CD14-positive monocyte (primary cell): ENCODE results near the gene KRTAP4-2. TPM values are rescaled to one million over a fixed set of nuclear protein-coding genes. Genes with fewer than 3 reads are reported as not detected.

Source experiments
- DNase-seq, 3 donors: peaks; one replicate each; pipeline ENCODE4 v3.0.0-alpha.2; 2011 to 2022
- H2AFZ ChIP-seq: 2 replicates; pipeline ENCODE4 v1.6.0; 2012; ENCODE audit warnings: mild to moderate bottlenecking, low read depth, low read length, inconsistent platforms; ENCODE audit not compliant: insufficient read depth, poor library complexity, severe bottlenecking
- H3K27ac ChIP-seq, 2 donors: 1 replicate in 1 of 2; 2 replicates in 1 of 2; pipeline ENCODE4 v1.5.1; 2012 to 2013; ENCODE audit warnings: low read length in 2 of 2, control low read depth in 1 of 2, inconsistent platforms in 1 of 2, low read depth in 1 of 2, mild to moderate bottlenecking in 1 of 2
- H3K27me3 ChIP-seq, 2 donors: one replicate each; pipeline versions ENCODE4 v1.6.0 to v1.6.1; 2011 to 2013; ENCODE audit warnings: low read length in 2 of 2; ENCODE audit not compliant: control insufficient read depth in 2 of 2, insufficient read depth in 2 of 2
- H3K36me3 ChIP-seq, 2 donors: replicated peaks in 1 of 2; 1 replicate in 1 of 2; 2 replicates in 1 of 2; pipeline versions ENCODE4 v1.5.1 to v1.6.1; 2012 to 2013; ENCODE audit warnings: low read length in 2 of 2, control low read depth in 1 of 2, inconsistent platforms in 1 of 2, mild to moderate bottlenecking in 1 of 2; ENCODE audit not compliant: insufficient read depth in 2 of 2, control insufficient read depth in 1 of 2
- H3K4me1 ChIP-seq, 2 donors: 1 replicate in 1 of 2; 2 replicates in 1 of 2; pipeline versions ENCODE4 v1.5.1 to v1.6.1; 2012 to 2013; ENCODE audit warnings: low read length in 2 of 2, control low read depth in 1 of 2, inconsistent platforms in 1 of 2, mild to moderate bottlenecking in 1 of 2, moderate library complexity in 1 of 2; ENCODE audit not compliant: insufficient read depth in 2 of 2, control insufficient read depth in 1 of 2
- H3K4me2 ChIP-seq: replicated peaks from 2 replicates; pipeline ENCODE3; 2012; ENCODE audit warnings: low read length, moderate library complexity, mild to moderate bottlenecking; ENCODE audit not compliant: poor library complexity, severe bottlenecking; ENCODE audit errors: extremely low read depth
- H3K4me3 ChIP-seq, 3 experiments: fragments of 200-600 bp in 1 of 3; sonication (generic) in 1 of 3; replicated peaks in 1 of 3; 1 replicate in 2 of 3; 2 replicates in 1 of 3; pipeline ENCODE4 v1.5.1; 2011 to 2013; ENCODE audit warnings: low read length in 3 of 3, mild to moderate bottlenecking in 3 of 3, control low read depth in 2 of 3, low read depth in 2 of 3, inconsistent platforms in 1 of 3, moderate library complexity in 1 of 3
- H3K79me2 ChIP-seq: 2 replicates; pipeline ENCODE4 v1.6.0; 2012; ENCODE audit warnings: mild to moderate bottlenecking, control low read depth, inconsistent platforms, low read length, moderate library complexity; ENCODE audit not compliant: insufficient read depth
- H3K9ac ChIP-seq: 2 replicates; pipeline ENCODE4 v1.6.0; 2017; ENCODE audit warnings: low read length, mild to moderate bottlenecking; ENCODE audit not compliant: insufficient read depth, poor library complexity, severe bottlenecking
- H3K9me3 ChIP-seq, 2 donors: replicated peaks in 1 of 2; 1 replicate in 1 of 2; 2 replicates in 1 of 2; pipeline versions ENCODE4 v1.5.1 to v1.6.1; 2012 to 2013; ENCODE audit warnings: low read length in 2 of 2, control low read depth in 1 of 2; ENCODE audit not compliant: control insufficient read depth in 1 of 2, insufficient read depth in 1 of 2
- H4K20me1 ChIP-seq: 2 replicates; pipeline ENCODE4 v1.6.0; 2012; ENCODE audit warnings: mild to moderate bottlenecking, low read length, control low read depth, moderate library complexity; ENCODE audit not compliant: insufficient read depth
- H3K27ac Mint-ChIP-seq, 7 donors: one replicate each; pipeline ENCODE4 v1.8.0; 2020; ENCODE audit warnings: mild to moderate bottlenecking in 7 of 7, mixed read lengths in 7 of 7, moderate library complexity in 6 of 7, inconsistent platforms in 2 of 7
- H3K27me3 Mint-ChIP-seq, 3 donors: one replicate each; pipeline ENCODE4 v1.8.0; 2021 to 2022; ENCODE audit warnings: low read depth in 3 of 3, mild to moderate bottlenecking in 3 of 3, mixed read lengths in 3 of 3, moderate library complexity in 3 of 3, inconsistent platforms in 1 of 3
- H3K36me3 Mint-ChIP-seq, 2 donors: one replicate each; pipeline ENCODE4 v1.8.0; 2020; ENCODE audit warnings: mixed read lengths in 2 of 2, inconsistent platforms in 1 of 2, mild to moderate bottlenecking in 1 of 2
- H3K4me1 Mint-ChIP-seq: one replicate; pipeline ENCODE4 v1.8.0; 2020; ENCODE audit warnings: mild to moderate bottlenecking, mixed read lengths
- H3K4me3 Mint-ChIP-seq, 2 donors: one replicate each; pipeline ENCODE4 v1.8.0; 2020; ENCODE audit warnings: mild to moderate bottlenecking in 2 of 2, mixed read lengths in 2 of 2, moderate library complexity in 1 of 2
- H3K9me3 Mint-ChIP-seq, 7 donors: one replicate each; pipeline ENCODE4 v1.8.0; 2020 to 2022; ENCODE audit warnings: mixed read lengths in 7 of 7, mild to moderate bottlenecking in 6 of 7, moderate library complexity in 6 of 7, inconsistent platforms in 2 of 7
- WGBS: methylation state at CpG from one replicate; pipeline ENCODE4 v1.1.5; 2013; ENCODE audit warnings: missing lambda C conversion rate; ENCODE audit not compliant: insufficient coverage; 5-methylcytosine and 5-hydroxymethylcytosine counted together
- intact Hi-C, 2 donors: fragments of 100-400 bp; cut with micrococcal nuclease; formaldehyde crosslinking; loops; one replicate each; pipeline versions ENCODE4 v1.15.0 to v1.15.1; 2023
- polyA plus RNA-seq, 3 donors: library from polyadenylated mRNA; depleted of rRNA in 1 of 3; unstranded in 2 of 3; stranded (reverse) in 1 of 3; fragments of 300-500 nt in 2 of 3; fragments of >200 nt in 1 of 3; fragmentation: Illumina TruSeq in 2 of 3; gene quantifications; 1 replicate in 2 of 3; 2 replicates in 1 of 3; pipeline ENCODE4 v1.2.3, GENCODE V29; 2012 to 2021
- TF ChIP-seq, protein P1 (sequence below): fragments of 200-600 bp; IDR thresholded peaks from one replicate; pipeline ENCODE4 v1.8.0; 2022; ENCODE audit warnings: antibody characterized with exemption, mild to moderate bottlenecking

The KRTAP4-2 gene
- polyA plus RNA-seq, 3 donors, result not detected

- Histone ChIP-seq H3K9me3 (no peaks in the 10 kb centered on the region), H3K9ac (no peak overlapping the region), H3K27ac (no peak overlapping the region), H3K4me3 (no peak overlapping the region), H3K36me3 (no peaks in the 10 kb centered on the region), H2AFZ (no peak overlapping the region), H3K4me1 (no peaks in the 10 kb centered on the region), H3K27me3 (peaks cover 0 to 3% of the 10 kb centered on the region in 2 donors), H3K79me2 (no peaks in the 10 kb centered on the region), H3K4me2 (no peak overlapping the region), H4K20me1 (no peaks in the 10 kb centered on the region)
- Mint-ChIP-seq H3K27me3 (peaks cover 8 to 15% (median 8%) of the 10 kb centered on the region in 3 donors), H3K27ac (no peak overlapping the region), H3K4me3 (no peak overlapping the region), H3K36me3 (no peaks in the 10 kb centered on the region), H3K4me1 (no peaks in the 10 kb centered on the region), H3K9me3 (peaks cover 0 to 4% (median 0%) of the 10 kb centered on the region in 7 donors)
- TF ChIP-seq, protein P1, sequence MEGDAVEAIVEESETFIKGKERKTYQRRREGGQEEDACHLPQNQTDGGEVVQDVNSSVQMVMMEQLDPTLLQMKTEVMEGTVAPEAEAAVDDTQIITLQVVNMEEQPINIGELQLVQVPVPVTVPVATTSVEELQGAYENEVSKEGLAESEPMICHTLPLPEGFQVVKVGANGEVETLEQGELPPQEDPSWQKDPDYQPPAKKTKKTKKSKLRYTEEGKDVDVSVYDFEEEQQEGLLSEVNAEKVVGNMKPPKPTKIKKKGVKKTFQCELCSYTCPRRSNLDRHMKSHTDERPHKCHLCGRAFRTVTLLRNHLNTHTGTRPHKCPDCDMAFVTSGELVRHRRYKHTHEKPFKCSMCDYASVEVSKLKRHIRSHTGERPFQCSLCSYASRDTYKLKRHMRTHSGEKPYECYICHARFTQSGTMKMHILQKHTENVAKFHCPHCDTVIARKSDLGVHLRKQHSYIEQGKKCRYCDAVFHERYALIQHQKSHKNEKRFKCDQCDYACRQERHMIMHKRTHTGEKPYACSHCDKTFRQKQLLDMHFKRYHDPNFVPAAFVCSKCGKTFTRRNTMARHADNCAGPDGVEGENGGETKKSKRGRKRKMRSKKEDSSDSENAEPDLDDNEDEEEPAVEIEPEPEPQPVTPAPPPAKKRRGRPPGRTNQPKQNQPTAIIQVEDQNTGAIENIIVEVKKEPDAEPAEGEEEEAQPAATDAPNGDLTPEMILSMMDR, result no peak
- DNase-seq, result no peak
- intact Hi-C loops, result no loop called here
- WGBS, result 94% methylated on average over 2 of the region's 2 CpGs
Observed at GRCh38 chr17:41186872-41187271, 8.9 kb upstream of the KRTAP4-2 start.

DNA sequence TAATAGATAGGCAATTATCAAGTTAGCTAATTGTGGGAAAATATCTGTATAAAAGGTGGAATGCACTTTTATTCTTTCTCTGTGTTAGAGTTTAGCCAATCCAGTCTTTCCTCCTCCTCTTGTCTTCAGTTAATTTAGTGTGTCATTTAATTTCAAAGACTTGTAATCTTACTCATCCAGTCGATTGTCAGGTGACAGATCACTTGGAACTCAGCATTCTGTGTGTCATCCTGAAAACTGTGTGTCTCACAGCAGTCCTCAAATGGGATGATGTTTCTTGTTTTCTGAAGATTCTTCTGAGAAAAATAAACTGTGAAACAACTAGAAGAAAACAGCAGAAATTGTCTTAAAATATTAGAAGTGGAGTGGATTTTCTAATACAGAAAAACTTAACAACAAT is 7.0 kb upstream of the KRTAP4-2 start:
- TF ChIP-seq, protein P1, result no peak

More for the DNA sequence above, 7.0 kb upstream of the KRTAP4-2 start:
- Mint-ChIP-seq H3K4me3 (no peak overlapping the region), H3K9me3 (peaks cover 0 to 2% (median 0%) of the 10 kb centered on the region in 7 donors), H3K4me1 (no peaks in the 10 kb centered on the region), H3K36me3 (no peaks in the 10 kb centered on the region), H3K27me3 (peaks cover 6 to 11% (median 8%) of the 10 kb centered on the region in 3 donors), H3K27ac (no peak overlapping the region)
- Histone ChIP-seq H3K27me3 (peaks cover 0 to 3% of the 10 kb centered on the region in 2 donors), H3K9me3 (no peaks in the 10 kb centered on the region), H3K36me3 (no peaks in the 10 kb centered on the region), H4K20me1 (no peaks in the 10 kb centered on the region), H3K9ac (no peak overlapping the region), H3K4me2 (no peak overlapping the region), H2AFZ (no peak overlapping the region), H3K27ac (no peak overlapping the region), H3K4me3 (no peak overlapping the region), H3K79me2 (no peaks in the 10 kb centered on the region), H3K4me1 (no peaks in the 10 kb centered on the region)
- WGBS, result no CpG with 5 or more reads among the region's 1 CpG
- DNase-seq, result no peak
- intact Hi-C loops, result no loop called here
